Endothelial cell of umbilical vein (primary cell): ENCODE data around the gene MAPK1IP1L. TPM values are rescaled to one million over a fixed set of nuclear protein-coding genes. Genes with fewer than 3 reads are reported as not detected.

ENCODE experiments used
- BruUV-seq: library from RNA; stranded (reverse); fragments of 400-500 nt; replicated peaks from 2 replicates; lab custom pipeline; 2021; lab: Mats Ljungman, UMichigan
- CTCF ChIA-PET: fragments of 300-600, 350-600 bp; sonication (Branson Sonifier 250); formaldehyde crosslinking; loops from one replicate; lab custom pipeline; 2021; ENCODE audit warnings: antibody characterized with exemption, inconsistent platforms; lab: Charles Lee
- POLR2A ChIA-PET: fragments of 300-600, 350-600 bp; sonication (Branson Sonifier 250); formaldehyde crosslinking; loops from one replicate; lab custom pipeline; 2021; ENCODE audit warnings: antibody characterized with exemption, inconsistent platforms; lab: Charles Lee
- DNase-seq: peaks from one replicate; pipeline ENCODE4 v3.0.0-alpha.2; 2011; ENCODE audit warnings: low read depth, low spot score
- FAIRE-seq: peaks from 2 replicates; lab custom pipeline; 2011; peaks lifted over from hg19 to GRCh38; lab: Jason Lieb, UNC
- H2AFZ ChIP-seq: 2 replicates; pipeline ENCODE4 v1.6.0; 2012; ENCODE audit warnings: low read depth, low read length, control low read depth, inconsistent platforms
- H3K27ac ChIP-seq: 2 replicates; pipeline ENCODE4 v1.5.1; 2011; ENCODE audit warnings: low read depth, mild to moderate bottlenecking, control low read depth, low read length, moderate library complexity; ENCODE audit not compliant: insufficient read depth
- H3K27me3 ChIP-seq, 2 experiments: 2 replicates each; pipeline versions ENCODE4 v1.6.0 to v1.6.1; 2011; ENCODE audit warnings: low read length in 2 of 2, mixed read lengths in 1 of 2; ENCODE audit not compliant: control insufficient read depth in 2 of 2, insufficient read depth in 2 of 2
- H3K36me3 ChIP-seq, 2 experiments: 2 replicates in 1 of 2; 3 replicates in 1 of 2; pipeline ENCODE4 v1.5.1; 2011; ENCODE audit warnings: low read length in 2 of 2, mild to moderate bottlenecking in 1 of 2, moderate library complexity in 1 of 2; ENCODE audit not compliant: control insufficient read depth in 2 of 2, insufficient read depth in 2 of 2; ENCODE audit errors: extremely low read depth in 1 of 2
- H3K4me1 ChIP-seq: 3 replicates; pipeline ENCODE4 v1.5.1; 2011; ENCODE audit warnings: mild to moderate bottlenecking, low read length; ENCODE audit not compliant: control insufficient read depth, insufficient read depth; ENCODE audit errors: extremely low read depth
- H3K4me2 ChIP-seq: 2 replicates; pipeline ENCODE4 v1.6.1; 2011; ENCODE audit warnings: low read length, control low read depth, mixed read lengths; ENCODE audit not compliant: insufficient read depth
- H3K4me3 ChIP-seq, 3 experiments: fragments of 200-600 bp in 1 of 3; sonication (generic), shearing (Covaris generic) in 1 of 3; replicated peaks in 1 of 3; 2 replicates each; pipeline ENCODE4 v1.5.1; 2011 to 2016; ENCODE audit warnings: control low read depth in 3 of 3, low read length in 3 of 3, mild to moderate bottlenecking in 2 of 3, inconsistent platforms in 1 of 3, low read depth in 1 of 3, moderate library complexity in 1 of 3; ENCODE audit not compliant: insufficient read depth in 1 of 3
- H3K79me2 ChIP-seq: 2 replicates; pipeline ENCODE4 v1.6.0; 2012; ENCODE audit warnings: low read length, inconsistent platforms; ENCODE audit not compliant: control insufficient read depth, insufficient read depth
- H3K9ac ChIP-seq: replicated peaks from 2 replicates; pipeline ENCODE3; 2011; ENCODE audit warnings: low read length, control low read depth; ENCODE audit not compliant: insufficient read depth; ENCODE audit errors: extremely low read depth
- H3K9me1 ChIP-seq: replicated peaks from 3 replicates; pipeline ENCODE4 v1.6.0; 2011; ENCODE audit warnings: mild to moderate bottlenecking, low read length; ENCODE audit not compliant: control insufficient read depth, insufficient read depth; ENCODE audit errors: extremely low read depth
- H3K9me3 ChIP-seq: replicated peaks from 2 replicates; pipeline ENCODE4 v1.5.1; 2012; ENCODE audit warnings: low read length, inconsistent platforms; ENCODE audit not compliant: control insufficient read depth, insufficient read depth
- H4K20me1 ChIP-seq: replicated peaks from 2 replicates; pipeline ENCODE3; 2011; ENCODE audit warnings: mild to moderate bottlenecking, low read length; ENCODE audit not compliant: control insufficient read depth, insufficient read depth; ENCODE audit errors: extremely low read depth
- CTCF ChIP-seq, 2 donors: IDR thresholded peaks; 1 replicate in 1 of 2; 2 replicates in 1 of 2; pipeline ENCODE4 v1.5.1; 2011; ENCODE audit warnings: low read length in 2 of 2, mild to moderate bottlenecking in 2 of 2, moderate library complexity in 2 of 2, control low read depth in 1 of 2, inconsistent platforms in 1 of 2, low read depth in 1 of 2; ENCODE audit not compliant: insufficient read depth in 1 of 2; ENCODE audit errors: extremely low read depth in 1 of 2
- EZH2 ChIP-seq: IDR thresholded peaks from 2 replicates; pipeline ENCODE4 v1.6.1; 2012; ENCODE audit warnings: borderline replicate concordance, low read depth, mild to moderate bottlenecking, moderate library complexity, low read length, inconsistent platforms; ENCODE audit not compliant: severe bottlenecking
- FOS ChIP-seq: IDR thresholded peaks from 2 replicates; pipeline ENCODE4 v1.6.1; 2011; ENCODE audit warnings: mild to moderate bottlenecking, low read length, moderate library complexity, borderline replicate concordance; ENCODE audit not compliant: insufficient read depth
- MYC ChIP-seq: IDR thresholded peaks from one replicate; pipeline ENCODE4 v1.6.1; 2011; ENCODE audit warnings: mild to moderate bottlenecking, low read depth, low read length
- POLR2AphosphoS5 ChIP-seq: IDR thresholded peaks from 2 replicates; pipeline ENCODE4 v1.6.1; 2012; ENCODE audit warnings: low read depth, mild to moderate bottlenecking, control low read depth, low read length, moderate library complexity; ENCODE audit not compliant: insufficient read depth
- dilution Hi-C: fragments of 300-500 bp; cut with MboI; formaldehyde crosslinking; loops from one replicate; pipeline ENCODE4 v1.15.0; 2019; ENCODE audit warnings: low sequenced_read_pairs; ENCODE audit not compliant: extremely low pct_ligation_motif_present
- intact Hi-C: fragments of 100-400 bp; cut with micrococcal nuclease; formaldehyde crosslinking; loops from one replicate; pipeline ENCODE4 v1.10.0; 2022
- polyA plus RNA-seq, 4 experiments: library from polyadenylated mRNA; depleted of rRNA in 3 of 4; stranded (reverse) in 3 of 4; unstranded in 1 of 4; fragments of >200 nt; gene quantifications; 2 replicates each; pipeline versions ENCODE4 v1.2.1 to v1.2.3, GENCODE V29; 2011 to 2012; ENCODE audit warnings: missing spikeins in 1 of 4
- total RNA-seq: library from RNA; stranded (reverse); gene quantifications from 2 replicates; pipeline ENCODE4 v1.2.3, GENCODE V29; 2021

MAPK1IP1L gene
- total and polyA plus RNA-seq, 2 donors (not counting 3 experiments of a cell fraction or from before 2014, with no cell fraction given) = 129 to 208 TPM

- Histone ChIP-seq H4K20me1 (peaks cover 4% of the 10 kb centered on the region), H3K4me2 (peak overlapping the region; percentile 75), H3K4me3 (peak overlapping the region in 1 of 3 experiments; percentile 9), H3K79me2 (peaks cover 44% of the 10 kb centered on the region), H3K27me3 (no peaks in the 10 kb centered on the region), H2AFZ (peak overlapping the region; percentile 63), H3K27ac (peak overlapping the region; percentile 89), H3K9me1 (no peaks in the 10 kb centered on the region), H3K4me1 (peaks cover 17% of the 10 kb centered on the region), H3K9me3 (no peaks in the 10 kb centered on the region), H3K9ac (peak overlapping the region; percentile 100), H3K36me3 (peaks cover 0 to 3% of the 10 kb centered on the region in 2 experiments)
- BruUV-seq = no TSS peak
- CTCF ChIA-PET = interaction anchor here (0.6 to 2.7 kb wide), 25 partner anchors 9 to 303 kb away, joined by 3 to 42 read pairs (median 4); partner anchors contain the start of genes SOCS4 and WDHD1
- no peak for TF ChIP-seq FOS
- TF ChIP-seq CTCF (IDR thresholded peaks at IDR 0.05; ENCODE audit: extremely low read depth in 1 of 2, insufficient read depth in 1 of 2, low read depth in 1 of 2, low read length in 2 of 2) = no peak
- TF ChIP-seq MYC = no peak
- TF ChIP-seq POLR2AphosphoS5 = no peak
- TF ChIP-seq EZH2 = no peak
- intact Hi-C loops = loop anchor here (1.0 to 2.0 kb wide), 4 partner anchors 24 to 78 kb away; partner anchors contain the start of genes LGALS3, SOCS4 and WDHD1
- dilution Hi-C loops = no loop called here
- POLR2A ChIA-PET = interaction anchor here (0.7 to 1.5 kb wide), 5 partner anchors 13 to 24 kb away, joined by 3 to 10 read pairs (median 3); partner anchors contain the start of genes SOCS4 and WDHD1
- DNase-seq (no peak), FAIRE-seq (peak; percentile 73)
Measured at GRCh38 chr14:55051165-55051422, 353 bp upstream of the MAPK1IP1L start.
